Measurements from ENCODE around the gene SLC43A3. TPM values are rescaled to one million over a fixed set of nuclear protein-coding genes. Genes with fewer than 3 reads are reported as not detected.

SLC43A3 gene
- total RNA-seq, 2 donors from 2014 or later = 10.6 to 21.4 TPM

DNA sequence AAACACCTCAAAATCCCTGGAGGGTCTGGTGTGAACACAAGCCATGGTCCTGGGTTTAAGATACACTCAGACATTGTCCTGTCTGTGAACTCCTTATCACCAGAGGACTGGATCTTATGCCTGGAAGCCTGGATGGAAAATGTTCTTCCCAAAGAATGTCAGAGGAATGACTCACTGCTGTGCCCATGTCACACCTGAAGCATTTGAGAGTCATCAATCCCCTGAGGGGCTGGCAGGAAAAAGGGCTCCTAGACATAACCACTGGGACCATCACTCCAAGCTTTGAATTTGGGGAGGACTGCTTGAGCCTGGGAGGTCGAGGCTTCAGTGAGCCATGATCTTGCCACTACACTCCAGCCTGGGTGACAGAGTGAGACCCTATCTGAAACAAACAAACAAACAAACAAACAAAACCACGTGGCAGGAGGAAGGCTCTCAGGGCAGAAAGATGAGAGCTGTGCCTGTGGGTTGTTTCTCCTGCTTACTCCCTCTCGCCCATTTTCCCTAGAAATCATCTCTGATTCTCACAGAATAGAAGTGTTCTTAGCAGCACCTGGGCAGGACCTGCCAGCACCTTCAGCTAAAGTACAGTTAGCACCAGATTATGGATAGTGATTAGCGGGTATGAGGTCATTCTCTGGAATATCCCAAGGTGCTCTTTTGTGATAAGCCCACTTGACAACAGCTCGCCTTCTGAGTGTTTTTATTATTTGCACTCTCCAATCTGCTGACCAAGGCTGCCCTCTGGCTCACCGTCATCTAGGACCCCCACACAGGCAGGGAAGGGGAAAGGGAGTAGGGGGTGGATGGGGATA, 24.5 kb downstream of the SLC43A3 start:
- no peak for DNase-seq
- Histone ChIP-seq H3K4me3 (no peak overlapping the region), H3K36me3 (no peaks in the 10 kb centered on the region), H3K4me1 (no peaks in the 10 kb centered on the region), H3K9me3 (no peaks in the 10 kb centered on the region), H3K27ac (no peak overlapping the region), H3K9ac (ENCODE audit: low read depth in 2 of 2, low read length in 2 of 2) (no peak overlapping the region), H3K27me3 (no peaks in the 10 kb centered on the region)
- intact Hi-C loops (cut with DNase I) = no loop called here
- TF ChIP-seq, protein P1, sequence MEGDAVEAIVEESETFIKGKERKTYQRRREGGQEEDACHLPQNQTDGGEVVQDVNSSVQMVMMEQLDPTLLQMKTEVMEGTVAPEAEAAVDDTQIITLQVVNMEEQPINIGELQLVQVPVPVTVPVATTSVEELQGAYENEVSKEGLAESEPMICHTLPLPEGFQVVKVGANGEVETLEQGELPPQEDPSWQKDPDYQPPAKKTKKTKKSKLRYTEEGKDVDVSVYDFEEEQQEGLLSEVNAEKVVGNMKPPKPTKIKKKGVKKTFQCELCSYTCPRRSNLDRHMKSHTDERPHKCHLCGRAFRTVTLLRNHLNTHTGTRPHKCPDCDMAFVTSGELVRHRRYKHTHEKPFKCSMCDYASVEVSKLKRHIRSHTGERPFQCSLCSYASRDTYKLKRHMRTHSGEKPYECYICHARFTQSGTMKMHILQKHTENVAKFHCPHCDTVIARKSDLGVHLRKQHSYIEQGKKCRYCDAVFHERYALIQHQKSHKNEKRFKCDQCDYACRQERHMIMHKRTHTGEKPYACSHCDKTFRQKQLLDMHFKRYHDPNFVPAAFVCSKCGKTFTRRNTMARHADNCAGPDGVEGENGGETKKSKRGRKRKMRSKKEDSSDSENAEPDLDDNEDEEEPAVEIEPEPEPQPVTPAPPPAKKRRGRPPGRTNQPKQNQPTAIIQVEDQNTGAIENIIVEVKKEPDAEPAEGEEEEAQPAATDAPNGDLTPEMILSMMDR (IDR thresholded peaks at IDR 0.05) = no peak

DNA sequence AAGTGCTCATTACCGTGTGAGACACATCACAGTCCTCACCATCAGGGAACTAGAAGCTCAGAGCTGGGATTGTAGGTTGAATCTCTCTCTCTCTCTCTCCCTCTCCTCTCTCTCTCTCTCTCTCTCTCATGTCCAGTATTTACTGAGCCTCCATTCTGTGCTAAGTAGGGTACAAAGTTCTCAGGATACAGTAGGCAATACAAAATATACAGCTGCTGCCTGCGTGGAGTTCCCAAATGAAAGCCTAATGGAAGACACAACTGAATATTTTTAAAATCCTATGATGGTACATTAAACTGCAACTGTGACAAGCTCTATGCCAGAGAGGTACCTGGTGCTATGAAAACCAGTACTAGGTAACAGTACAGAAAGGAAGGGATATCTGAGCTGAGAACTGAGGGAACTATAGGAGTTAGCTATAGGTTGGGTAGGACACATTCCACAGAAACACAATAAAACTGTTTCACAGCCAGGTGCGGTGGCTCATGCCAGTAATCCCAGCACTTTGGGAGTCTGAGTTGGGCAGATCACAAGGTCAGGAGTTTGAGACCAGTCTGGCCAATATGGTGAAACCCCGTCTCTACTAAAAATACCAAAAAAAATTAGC, 26.8 kb downstream of the SLC43A3 start:
- H3K4me3 ChIP-seq = no peak overlapping the region
- H3K9ac ChIP-seq (ENCODE audit: low read depth in 2 of 2, low read length in 2 of 2) = no peak overlapping the region
- no peaks in the 10 kb centered on the region for H3K27me3 ChIP-seq
- no peaks in the 10 kb centered on the region for H3K36me3 ChIP-seq
- intact Hi-C loops (cut with DNase I) = no loop called here
- no peak for DNase-seq
- H3K9me3 ChIP-seq = no peaks in the 10 kb centered on the region
- H3K27ac ChIP-seq = no peak overlapping the region
- H3K4me1 ChIP-seq = no peaks in the 10 kb centered on the region
- TF ChIP-seq, protein P1 (IDR thresholded peaks at IDR 0.05) = no peak

DNA sequence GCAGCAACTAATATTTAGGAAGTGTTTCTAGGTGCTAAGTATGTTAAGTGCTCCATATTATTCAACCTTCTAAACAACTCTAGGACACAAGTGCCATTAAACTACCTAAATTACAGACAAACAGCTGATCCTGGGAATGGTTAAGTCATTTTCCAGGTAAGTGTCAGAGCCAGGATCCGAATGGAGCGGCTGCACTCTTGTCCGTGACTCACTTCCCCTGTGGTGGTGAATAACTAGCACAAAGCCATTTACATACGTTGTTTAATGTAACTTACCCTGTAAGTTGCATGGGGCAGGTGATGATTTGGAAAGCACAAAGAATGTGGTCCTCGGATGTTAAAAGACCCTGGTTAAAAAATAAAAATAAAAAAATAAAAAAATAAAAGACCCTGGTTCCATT, 27.7 kb downstream of the SLC43A3 start:
- H3K36me3 ChIP-seq = no peaks in the 10 kb centered on the region
- H3K9me3 ChIP-seq = no peaks in the 10 kb centered on the region
- no peak overlapping the region for H3K27ac ChIP-seq
- H3K4me1 ChIP-seq = no peaks in the 10 kb centered on the region
- TF ChIP-seq, protein P1 (IDR thresholded peaks at IDR 0.05) = no peak
- DNase-seq = no peak
- H3K9ac ChIP-seq (ENCODE audit: low read depth in 2 of 2, low read length in 2 of 2) = no peak overlapping the region
- no peaks in the 10 kb centered on the region for H3K27me3 ChIP-seq
- intact Hi-C loops (cut with DNase I) = no loop called here
- H3K4me3 ChIP-seq = no peak overlapping the region

DNA sequence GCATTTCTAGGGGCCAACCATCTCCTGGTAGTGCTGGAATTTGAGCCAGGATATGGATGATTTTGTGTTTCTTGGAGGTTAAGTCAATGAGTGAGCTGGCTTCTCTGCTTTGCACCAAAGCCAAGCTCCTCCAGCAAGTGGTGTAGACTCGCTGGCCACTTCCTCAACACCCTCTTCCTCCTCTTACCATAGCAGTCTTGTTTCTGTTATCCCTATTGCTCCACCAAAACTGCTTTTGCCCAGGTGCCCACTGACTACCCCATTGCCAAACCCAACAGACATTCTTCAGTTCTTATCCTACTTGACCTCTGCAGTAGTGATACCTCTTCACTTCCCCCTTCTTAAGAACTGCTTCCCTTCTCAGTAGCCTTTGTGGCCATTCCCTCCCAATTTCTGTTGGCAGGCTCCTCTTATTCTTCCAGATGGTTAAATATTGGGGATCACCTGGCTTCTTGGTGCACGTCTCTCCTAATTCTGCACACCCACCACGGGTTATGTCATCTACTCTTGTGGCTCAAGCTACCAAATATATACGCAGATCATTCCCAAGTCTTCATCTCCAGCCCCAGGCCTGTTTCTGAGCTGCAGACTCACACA, 29.4 kb downstream of the SLC43A3 start:
- no peaks in the 10 kb centered on the region for H3K4me1 ChIP-seq
- H3K36me3 ChIP-seq = no peaks in the 10 kb centered on the region
- no peak for DNase-seq
- no peak overlapping the region for H3K9ac ChIP-seq (ENCODE audit: low read depth in 2 of 2, low read length in 2 of 2)
- H3K27ac ChIP-seq = no peak overlapping the region
- H3K9me3 ChIP-seq = no peaks in the 10 kb centered on the region
- TF ChIP-seq, protein P1 (IDR thresholded peaks at IDR 0.05) = no peak
- H3K4me3 ChIP-seq = no peak overlapping the region
- H3K27me3 ChIP-seq = no peaks in the 10 kb centered on the region
- intact Hi-C loops (cut with DNase I) = no loop called here

DNA sequence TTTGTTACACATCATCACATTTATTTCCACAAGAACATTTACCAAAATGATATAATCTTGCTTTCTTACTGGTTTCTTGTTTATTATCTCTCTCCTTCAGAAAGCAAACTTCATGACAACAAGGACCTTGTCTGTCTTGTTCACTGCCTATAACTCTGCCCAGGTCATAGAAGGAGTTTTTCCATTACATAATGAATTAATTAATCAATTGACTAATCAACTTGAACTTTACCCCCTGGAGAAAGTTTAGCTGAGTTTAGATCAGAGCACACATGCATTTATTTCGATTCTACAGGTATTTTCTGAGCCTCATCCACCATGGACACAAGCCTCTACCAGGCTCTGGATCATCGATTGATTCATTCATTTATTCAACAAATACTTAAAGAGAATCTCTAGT, 30.2 kb downstream of the SLC43A3 start:
- no peak overlapping the region for H3K27ac ChIP-seq
- no peak overlapping the region for H3K4me3 ChIP-seq
- no peaks in the 10 kb centered on the region for H3K4me1 ChIP-seq
- TF ChIP-seq, protein P1 (IDR thresholded peaks at IDR 0.05) = no peak
- no peaks in the 10 kb centered on the region for H3K27me3 ChIP-seq
- intact Hi-C loops (cut with DNase I) = no loop called here
- H3K9me3 ChIP-seq = no peaks in the 10 kb centered on the region
- no peak for DNase-seq
- no peaks in the 10 kb centered on the region for H3K36me3 ChIP-seq
- H3K9ac ChIP-seq (ENCODE audit: low read depth in 2 of 2, low read length in 2 of 2) = no peak overlapping the region
